Retinal pigment epithelial cell (primary cell): ENCODE results near the gene CAV3.

Experiments used
- DNase-seq: peaks from one replicate; pipeline ENCODE4 v3.0.0-alpha.2; 2010; ENCODE audit warnings: low read depth
- H3K4me3 ChIP-seq: 2 replicates; pipeline ENCODE4 v1.5.1; 2011; ENCODE audit warnings: mild to moderate bottlenecking, low read length, control low read depth, moderate library complexity
- CTCF ChIP-seq: conservative IDR thresholded peaks from 2 replicates; pipeline ENCODE4 v1.5.1; 2011; ENCODE audit warnings: low read depth, low read length, control low read depth, inconsistent platforms

Gene CAV3

GRCh38 chr3:8776406-8776805 lies 42.8 kb downstream of the CAV3 start:
- no peak overlapping the region for H3K4me3 ChIP-seq
- TF ChIP-seq CTCF = no peak
- DNase-seq = no peak

GRCh38 chr3:8777201-8777977 lies 43.8 kb downstream of the CAV3 start:
- H3K4me3 ChIP-seq = no peak overlapping the region
- no peak for TF ChIP-seq CTCF
- DNase-seq = no peak

- no peak for TF ChIP-seq CTCF
- no peak for DNase-seq
- no peak overlapping the region for H3K4me3 ChIP-seq
These were observed 44.3 kb downstream of the CAV3 start for GRCh38 chr3:8777978-8778267.

- TF ChIP-seq CTCF = no peak
- H3K4me3 ChIP-seq = no peak overlapping the region
- no peak for DNase-seq
These were observed 44.9 kb downstream of the CAV3 start for GRCh38 chr3:8778475-8778874.

GRCh38 chr3:8780279-8780678 lies 46.7 kb downstream of the CAV3 start:
- DNase-seq = no peak
- TF ChIP-seq CTCF = no peak
- no peak overlapping the region for H3K4me3 ChIP-seq

- TF ChIP-seq CTCF = no peak
- no peak for DNase-seq
These were observed 51.3 kb downstream of the CAV3 start for GRCh38 chr3:8784676-8785435.

GRCh38 chr3:8790529-8790928 lies 56.9 kb downstream of the CAV3 start:
- DNase-seq = no peak
- no peak for TF ChIP-seq CTCF

More at GRCh38 chr3:8784676-8785435, 51.3 kb downstream of the CAV3 start:
- H3K4me3 ChIP-seq = no peak overlapping the region

More at GRCh38 chr3:8790529-8790928, 56.9 kb downstream of the CAV3 start:
- no peak overlapping the region for H3K4me3 ChIP-seq
